ENCODE measurements around the gene SLC24A4.

Gene SLC24A4

GRCh38 chr14:92491782-92492181 lies 168.8 kb downstream of the SLC24A4 start:
- no peak overlapping the region for H3K4me3 ChIP-seq (ENCODE audit: low read depth, low read length)
- no peak for TF ChIP-seq CTCF (IDR thresholded peaks at IDR 0.05; ENCODE audit: low read depth, low read length)

DNA sequence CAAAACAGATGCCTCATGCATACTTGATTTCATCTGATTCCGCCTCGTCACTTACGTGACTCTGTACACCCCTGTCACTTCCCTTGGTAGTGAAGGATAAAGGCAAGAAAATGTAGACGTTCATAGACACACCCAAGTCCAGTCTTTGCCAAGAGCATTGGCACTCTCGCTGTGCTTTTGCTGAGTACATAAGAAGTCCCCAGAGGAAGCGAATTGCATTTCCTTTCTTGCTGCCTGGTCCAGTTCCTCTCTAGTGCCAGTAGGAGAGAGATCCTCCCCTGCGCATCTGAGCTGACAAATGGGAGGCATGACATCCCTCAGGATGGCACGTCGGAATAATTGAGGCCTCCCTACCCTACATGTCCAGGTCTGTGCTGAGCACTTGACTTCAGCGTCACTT lies 169.3 kb downstream of the SLC24A4 start:
- no peak for TF ChIP-seq CTCF (IDR thresholded peaks at IDR 0.05; ENCODE audit: low read depth, low read length)
- H3K4me3 ChIP-seq (ENCODE audit: low read depth, low read length) = no peak overlapping the region

DNA sequence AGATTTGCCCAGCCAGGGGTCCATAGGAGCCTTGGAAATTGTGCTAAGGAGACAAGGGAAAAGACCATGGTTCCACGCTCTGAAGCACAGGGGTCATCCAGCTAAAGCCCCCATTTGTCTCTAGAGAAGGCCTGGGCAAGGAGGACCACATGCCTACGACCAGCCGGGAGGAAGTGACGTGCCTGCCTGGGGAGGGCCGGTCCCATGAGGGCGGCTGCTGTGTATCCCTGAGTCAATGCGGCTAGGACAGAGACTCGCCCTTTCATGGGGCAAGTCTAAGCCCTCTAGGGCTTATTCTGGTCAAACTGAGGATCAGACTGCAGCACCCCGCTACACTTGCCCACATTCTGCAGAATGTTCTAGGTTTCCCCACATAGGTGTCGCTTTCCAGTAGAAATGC lies 170.1 kb downstream of the SLC24A4 start:
- TF ChIP-seq CTCF (IDR thresholded peaks at IDR 0.05; ENCODE audit: low read depth, low read length) = no peak
- no peak overlapping the region for H3K4me3 ChIP-seq (ENCODE audit: low read depth, low read length)

- no peak for TF ChIP-seq CTCF (IDR thresholded peaks at IDR 0.05; ENCODE audit: low read depth, low read length)
Measured at GRCh38 chr14:92493492-92493891, 170.5 kb downstream of the SLC24A4 start.

DNA sequence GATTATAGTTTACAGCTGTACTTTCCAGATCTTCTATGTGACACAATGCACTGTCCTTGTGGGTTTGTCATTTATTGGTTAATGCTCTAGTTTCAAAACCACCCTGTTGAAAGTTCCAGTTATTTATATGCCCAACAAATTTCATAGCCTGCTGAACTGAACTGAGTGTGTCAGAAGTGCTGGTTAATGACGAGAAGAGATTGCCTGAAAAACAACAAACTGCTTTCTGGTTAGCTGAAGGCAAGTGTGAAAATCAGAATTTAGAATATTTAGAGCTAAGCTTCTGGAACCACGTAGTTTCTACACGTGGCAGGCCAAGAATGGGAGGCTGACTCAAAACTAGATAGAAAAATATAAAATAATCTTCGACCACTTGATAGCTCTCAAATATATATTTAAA lies 171.5 kb downstream of the SLC24A4 start:
- no peak overlapping the region for H3K4me3 ChIP-seq (ENCODE audit: low read depth, low read length)
- TF ChIP-seq CTCF (IDR thresholded peaks at IDR 0.05; ENCODE audit: low read depth, low read length) = no peak

More at GRCh38 chr14:92493492-92493891, 170.5 kb downstream of the SLC24A4 start:
- no peak overlapping the region for H3K4me3 ChIP-seq (ENCODE audit: low read depth, low read length)

DNA sequence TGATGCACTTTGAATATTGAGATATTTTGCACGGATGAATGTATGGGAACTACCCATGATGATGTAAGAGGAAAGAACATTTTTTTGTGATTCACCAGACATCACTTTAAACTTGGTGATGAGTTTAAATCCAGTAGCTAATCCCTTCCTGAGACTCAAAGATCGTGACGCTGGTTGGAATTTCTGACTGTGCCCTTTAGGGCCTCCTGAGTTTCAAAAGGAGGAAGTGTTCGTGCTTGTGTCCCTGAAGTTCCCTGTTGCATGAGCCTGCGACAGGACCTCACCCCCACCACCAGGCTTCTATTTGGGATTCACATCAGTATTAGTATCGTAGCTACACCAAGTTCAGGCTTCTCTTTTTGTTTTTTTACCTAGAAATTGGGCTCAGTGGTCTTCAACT lies 172.1 kb downstream of the SLC24A4 start:
- no peak for TF ChIP-seq CTCF (IDR thresholded peaks at IDR 0.05; ENCODE audit: low read depth, low read length)
- H3K4me3 ChIP-seq (ENCODE audit: low read depth, low read length) = no peak overlapping the region

DNA sequence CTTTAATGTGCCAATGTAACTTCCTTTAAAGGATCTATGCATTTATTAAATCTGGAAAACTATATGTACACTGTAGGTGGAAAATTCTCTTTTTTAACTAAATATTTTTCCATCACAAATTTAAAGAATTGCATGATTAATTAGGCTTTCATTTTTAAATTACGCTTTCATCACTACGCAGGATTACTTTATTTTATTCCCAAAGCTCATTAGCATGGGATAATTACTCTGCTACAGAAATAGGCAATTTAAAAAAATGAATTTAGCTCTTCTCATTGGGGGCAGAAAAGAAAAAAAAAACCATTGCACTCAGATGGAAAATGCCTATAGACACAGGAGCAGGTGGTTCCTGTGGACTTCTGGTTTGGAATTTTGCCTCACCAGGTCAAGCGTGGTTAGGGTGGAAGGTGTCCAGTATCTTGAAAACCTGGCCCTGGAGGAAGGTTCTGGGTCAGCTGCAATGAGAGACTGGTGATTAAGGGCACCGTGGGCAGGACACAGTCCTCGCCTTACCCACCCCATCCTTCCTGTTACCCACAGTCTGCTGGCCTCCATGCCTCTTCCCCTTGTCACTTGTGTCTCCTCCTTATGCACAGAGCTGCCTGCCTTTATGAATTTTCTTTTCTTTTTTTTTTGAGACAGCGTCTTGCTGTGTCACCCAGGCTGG lies 173.4 kb downstream of the SLC24A4 start:
- TF ChIP-seq CTCF (IDR thresholded peaks at IDR 0.05; ENCODE audit: low read depth, low read length) = no peak

More for the DNA sequence above, 173.4 kb downstream of the SLC24A4 start:
- no peak overlapping the region for H3K4me3 ChIP-seq (ENCODE audit: low read depth, low read length)
